IPS-20b (cell line): ENCODE measurements around the gene SH3RF3.

Experiments
- H3K27ac ChIP-seq: one replicate; pipeline ENCODE4 v1.5.1; 2013; ENCODE audit warnings: low read length
- H3K27me3 ChIP-seq: 2 replicates; pipeline ENCODE4 v1.6.1; 2013; ENCODE audit warnings: mild to moderate bottlenecking, low read length, inconsistent platforms; ENCODE audit not compliant: insufficient read depth
- H3K36me3 ChIP-seq: 2 replicates; pipeline ENCODE4 v1.6.1; 2013; ENCODE audit warnings: low read depth, mild to moderate bottlenecking, inconsistent platforms, low read length, moderate library complexity; ENCODE audit not compliant: insufficient read depth
- H3K4me1 ChIP-seq: 2 replicates; pipeline ENCODE4 v1.6.1; 2013; ENCODE audit warnings: mild to moderate bottlenecking, control low read depth, inconsistent platforms, low read length, moderate library complexity; ENCODE audit not compliant: insufficient read depth
- H3K4me3 ChIP-seq: 2 replicates; pipeline ENCODE4 v1.5.1; 2013; ENCODE audit warnings: mild to moderate bottlenecking, low read length, inconsistent platforms
- H3K9ac ChIP-seq: 2 replicates; pipeline ENCODE4 v1.6.1; 2013; ENCODE audit warnings: low read depth, mild to moderate bottlenecking, inconsistent platforms, low read length, moderate library complexity
- H3K9me3 ChIP-seq: 2 replicates; pipeline ENCODE4 v1.6.1; 2013; ENCODE audit warnings: mild to moderate bottlenecking, low read depth, low read length, inconsistent platforms; ENCODE audit not compliant: insufficient read depth

Gene SH3RF3

GRCh38 chr2:109200616-109201464 lies 71.8 kb downstream of the SH3RF3 start:
- no peaks in the 10 kb centered on the region for H3K4me1 ChIP-seq
- H3K36me3 ChIP-seq = no peaks in the 10 kb centered on the region
- H3K27ac ChIP-seq = no peak overlapping the region
- peaks cover 4% of the 10 kb centered on the region; the same call in 1 of the 2 replicates for H3K9me3 ChIP-seq
- H3K9ac ChIP-seq = no peak overlapping the region
- no peaks in the 10 kb centered on the region for H3K27me3 ChIP-seq
- no peak overlapping the region for H3K4me3 ChIP-seq

- no peak overlapping the region for H3K4me3 ChIP-seq
- no peak overlapping the region for H3K9ac ChIP-seq
- H3K27me3 ChIP-seq = no peaks in the 10 kb centered on the region
- no peak overlapping the region for H3K27ac ChIP-seq
- no peaks in the 10 kb centered on the region for H3K36me3 ChIP-seq
- H3K9me3 ChIP-seq = peaks cover 4% of the 10 kb centered on the region; the same call in 1 of the 2 replicates
- H3K4me1 ChIP-seq = no peaks in the 10 kb centered on the region
Observed at GRCh38 chr2:109201465-109202327, 72.7 kb downstream of the SH3RF3 start.

- H3K9ac ChIP-seq = no peak overlapping the region
- peaks cover 4% of the 10 kb centered on the region; the same call in 1 of the 2 replicates for H3K9me3 ChIP-seq
- no peak overlapping the region for H3K4me3 ChIP-seq
- no peaks in the 10 kb centered on the region for H3K27me3 ChIP-seq
- no peaks in the 10 kb centered on the region for H3K36me3 ChIP-seq
- no peak overlapping the region for H3K27ac ChIP-seq
- no peaks in the 10 kb centered on the region for H3K4me1 ChIP-seq
Observed at GRCh38 chr2:109202486-109202885, 73.5 kb downstream of the SH3RF3 start.

GRCh38 chr2:109203246-109204011 lies 74.4 kb downstream of the SH3RF3 start:
- Histone ChIP-seq H3K9me3 (peaks cover 4% of the 10 kb centered on the region; the same call in 1 of the 2 replicates), H3K4me3 (no peak overlapping the region), H3K36me3 (no peaks in the 10 kb centered on the region), H3K9ac (no peak overlapping the region), H3K4me1 (no peaks in the 10 kb centered on the region), H3K27me3 (no peaks in the 10 kb centered on the region), H3K27ac (no peak overlapping the region)

- H3K4me3 ChIP-seq = no peak overlapping the region
- H3K27ac ChIP-seq = no peak overlapping the region
- no peaks in the 10 kb centered on the region for H3K27me3 ChIP-seq
- peaks cover 4% of the 10 kb centered on the region; the same call in 1 of the 2 replicates for H3K9me3 ChIP-seq
- no peak overlapping the region for H3K9ac ChIP-seq
- H3K36me3 ChIP-seq = no peaks in the 10 kb centered on the region
- no peaks in the 10 kb centered on the region for H3K4me1 ChIP-seq
Observed at GRCh38 chr2:109204412-109204811, 75.4 kb downstream of the SH3RF3 start.

GRCh38 chr2:109205447-109205846 lies 76.4 kb downstream of the SH3RF3 start:
- Histone ChIP-seq H3K4me1 (no peaks in the 10 kb centered on the region), H3K27ac (no peak overlapping the region), H3K4me3 (no peak overlapping the region), H3K27me3 (no peaks in the 10 kb centered on the region), H3K9me3 (no peaks in the 10 kb centered on the region), H3K9ac (no peak overlapping the region), H3K36me3 (no peaks in the 10 kb centered on the region)

- Histone ChIP-seq H3K4me1 (no peaks in the 10 kb centered on the region; the same call in 1 of the 2 replicates), H3K27ac (no peak overlapping the region)
Observed at GRCh38 chr2:109206569-109207146, 77.7 kb downstream of the SH3RF3 start.

GRCh38 chr2:109207176-109207575 lies 78.2 kb downstream of the SH3RF3 start:
- Histone ChIP-seq H3K27ac (no peak overlapping the region), H3K4me3 (no peak overlapping the region), H3K36me3 (no peaks in the 10 kb centered on the region), H3K27me3 (no peaks in the 10 kb centered on the region), H3K9me3 (no peaks in the 10 kb centered on the region), H3K9ac (no peak overlapping the region), H3K4me1 (no peaks in the 10 kb centered on the region; the same call in 1 of the 2 replicates)

More at GRCh38 chr2:109206569-109207146, 77.7 kb downstream of the SH3RF3 start:
- Histone ChIP-seq H3K9me3 (no peaks in the 10 kb centered on the region), H3K36me3 (no peaks in the 10 kb centered on the region), H3K9ac (no peak overlapping the region), H3K4me3 (no peak overlapping the region), H3K27me3 (no peaks in the 10 kb centered on the region)

GRCh38 chr2:109208071-109208950 lies 79.3 kb downstream of the SH3RF3 start:
- no peaks in the 10 kb centered on the region for H3K27me3 ChIP-seq
- H3K36me3 ChIP-seq = no peaks in the 10 kb centered on the region
- H3K4me1 ChIP-seq = no peaks in the 10 kb centered on the region; the same call in 1 of the 2 replicates
- H3K9me3 ChIP-seq = no peaks in the 10 kb centered on the region
- no peak overlapping the region for H3K27ac ChIP-seq
- no peak overlapping the region for H3K4me3 ChIP-seq
- H3K9ac ChIP-seq = no peak overlapping the region

GRCh38 chr2:109208951-109209335 lies 79.9 kb downstream of the SH3RF3 start:
- Histone ChIP-seq H3K36me3 (no peaks in the 10 kb centered on the region), H3K4me3 (no peak overlapping the region), H3K27me3 (no peaks in the 10 kb centered on the region), H3K9ac (no peak overlapping the region), H3K4me1 (no peaks in the 10 kb centered on the region; the same call in 1 of the 2 replicates), H3K9me3 (no peaks in the 10 kb centered on the region), H3K27ac (no peak overlapping the region)
